H1 (cell line): ENCODE results near the gene DDX50. TPM values are rescaled to one million over a fixed set of nuclear protein-coding genes. Genes with fewer than 3 reads are reported as not detected.

Experiments
- CTCF ChIA-PET: fragments of 300-600 bp; sonication (Branson Sonifier 250); formaldehyde crosslinking; loops from one replicate; lab custom pipeline; 2021; ENCODE audit not compliant: partially characterized antibody; lab: Charles Lee
- POLR2A ChIA-PET: fragments of 300-600 bp; sonication (Branson Sonifier 250); formaldehyde crosslinking; loops from one replicate; lab custom pipeline; 2021; ENCODE audit warnings: inconsistent platforms; ENCODE audit not compliant: partially characterized antibody; lab: Charles Lee
- DNase-seq, 2 experiments: peaks; one replicate each; pipeline versions ENCODE4 v3.0.0 to v3.0.0-alpha.2; 2010 to 2022; ENCODE audit warnings: low spot score in 2 of 2, low read depth in 1 of 2, mixed read lengths in 1 of 2
- FAIRE-seq: peaks from 2 replicates; lab custom pipeline; 2011; peaks lifted over from hg19 to GRCh38; lab: Jason Lieb, UNC
- H2AFZ ChIP-seq: 2 replicates; pipeline ENCODE4 v1.8.1; 2012; ENCODE audit warnings: low read length, inconsistent platforms
- H2AK5ac ChIP-seq: 2 replicates; pipeline ENCODE4 v1.6.1; 2013; ENCODE audit warnings: low read depth, low read length
- H2BK120ac ChIP-seq: replicated peaks from 2 replicates; pipeline ENCODE3; 2013; ENCODE audit warnings: low read depth, low read length, inconsistent platforms
- H2BK12ac ChIP-seq: 2 replicates; pipeline ENCODE4 v1.6.1; 2013; ENCODE audit warnings: low read depth, low read length
- H2BK15ac ChIP-seq: 2 replicates; pipeline ENCODE4 v1.6.1; 2013; ENCODE audit warnings: low read length
- H2BK20ac ChIP-seq: 2 replicates; pipeline ENCODE4 v1.6.1; 2013; ENCODE audit warnings: low read length
- H2BK5ac ChIP-seq: 2 replicates; pipeline ENCODE4 v1.6.1; 2013; ENCODE audit warnings: low read depth, low read length
- H3K14ac ChIP-seq: 2 replicates; pipeline ENCODE4 v1.6.1; 2013; ENCODE audit warnings: inconsistent platforms; ENCODE audit not compliant: insufficient read length
- H3K18ac ChIP-seq: 2 replicates; pipeline ENCODE4 v1.6.1; 2013; ENCODE audit warnings: low read length; ENCODE audit errors: extremely low read depth
- H3K23ac ChIP-seq: 2 replicates; pipeline ENCODE4 v1.6.1; 2013; ENCODE audit warnings: inconsistent platforms; ENCODE audit not compliant: insufficient read length
- H3K23me2 ChIP-seq: 2 replicates; pipeline ENCODE4 v1.6.1; 2013; ENCODE audit warnings: low read depth, low read length
- H3K27ac ChIP-seq: 2 replicates; pipeline ENCODE4 v1.6.1; 2011; ENCODE audit warnings: low read depth, low read length, inconsistent platforms
- H3K27me3 ChIP-seq, 4 experiments: replicated peaks in 1 of 4; 1 replicate in 1 of 4; 2 replicates in 3 of 4; pipeline versions ENCODE4 v1.6.1 to v1.8.1; 2011 to 2013; ENCODE audit warnings: low read length in 3 of 4, mild to moderate bottlenecking in 3 of 4, inconsistent platforms in 2 of 4, mixed read lengths in 2 of 4, moderate library complexity in 1 of 4; ENCODE audit not compliant: control insufficient read depth in 3 of 4, insufficient read depth in 3 of 4; ENCODE audit errors: extremely low read depth in 1 of 4
- H3K36me3 ChIP-seq, 4 experiments: 2 replicates each; pipeline versions ENCODE4 v1.6.1 to v1.8.1; 2011 to 2013; ENCODE audit warnings: mild to moderate bottlenecking in 4 of 4, low read length in 3 of 4, moderate library complexity in 2 of 4, control low read depth in 1 of 4, inconsistent platforms in 1 of 4; ENCODE audit not compliant: insufficient read depth in 4 of 4, control insufficient read depth in 2 of 4
- H3K4ac ChIP-seq: replicated peaks from 2 replicates; pipeline ENCODE3; 2013; ENCODE audit warnings: low read length, low read depth, mixed read lengths, inconsistent platforms; ENCODE audit not compliant: insufficient read length
- H3K4me1 ChIP-seq, 4 experiments: replicated peaks in 1 of 4; 1 replicate in 1 of 4; 2 replicates in 3 of 4; pipeline versions ENCODE4 v1.6.1 to v1.8.1; 2011 to 2013; ENCODE audit warnings: low read length in 3 of 4, inconsistent platforms in 2 of 4, mixed read lengths in 1 of 4; ENCODE audit not compliant: insufficient read depth in 4 of 4, control insufficient read depth in 3 of 4
- H3K4me2 ChIP-seq, 2 experiments: 2 replicates each; pipeline versions ENCODE4 v1.6.1 to v1.8.1; 2011 to 2013; ENCODE audit warnings: low read depth in 2 of 2, low read length in 2 of 2, control low read depth in 1 of 2, inconsistent platforms in 1 of 2, mild to moderate bottlenecking in 1 of 2; ENCODE audit not compliant: insufficient read depth in 1 of 2
- H3K4me3 ChIP-seq, 4 experiments: fragments of 200-600, 300-600 bp in 1 of 4; sonication (generic), shearing (Covaris generic), sonication (Bioruptor Twin) in 1 of 4; 2 replicates each; pipeline versions ENCODE4 v1.5.1 to v1.8.1; 2011 to 2016; ENCODE audit warnings: low read length in 4 of 4, low read depth in 3 of 4, control low read depth in 2 of 4, inconsistent platforms in 2 of 4, mild to moderate bottlenecking in 2 of 4, mixed read lengths in 1 of 4, moderate library complexity in 1 of 4; ENCODE audit not compliant: insufficient read depth in 2 of 4; ENCODE audit errors: extremely low read depth in 1 of 4
- H3K56ac ChIP-seq: replicated peaks from 2 replicates; pipeline ENCODE3; 2013; ENCODE audit warnings: low read depth, mild to moderate bottlenecking, mixed read lengths, low read length, inconsistent platforms; ENCODE audit not compliant: insufficient read length
- H3K79me1 ChIP-seq: 2 replicates; pipeline ENCODE4 v1.6.1; 2013; ENCODE audit warnings: low read depth, low read length, control low read depth
- H3K79me2 ChIP-seq, 2 experiments: 2 replicates each; pipeline versions ENCODE4 v1.6.1 to v1.8.1; 2012 to 2013; ENCODE audit warnings: low read length in 2 of 2, mild to moderate bottlenecking in 2 of 2, inconsistent platforms in 1 of 2; ENCODE audit not compliant: insufficient read depth in 2 of 2, control insufficient read depth in 1 of 2
- H3K9ac ChIP-seq, 4 experiments: replicated peaks in 1 of 4; 1 replicate in 1 of 4; 2 replicates in 3 of 4; pipeline versions ENCODE4 v1.6.1 to v1.8.1; 2011 to 2013; ENCODE audit warnings: low read depth in 3 of 4, low read length in 3 of 4, control low read depth in 2 of 4, mild to moderate bottlenecking in 2 of 4, moderate library complexity in 2 of 4, inconsistent platforms in 1 of 4; ENCODE audit errors: extremely low read depth in 1 of 4
- H3K9me3 ChIP-seq, 2 experiments: 2 replicates each; pipeline versions ENCODE4 v1.6.1 to v1.8.1; 2012 to 2013; ENCODE audit warnings: mild to moderate bottlenecking in 2 of 2, moderate library complexity in 2 of 2, control low read depth in 1 of 2, inconsistent platforms in 1 of 2, low read depth in 1 of 2, low read length in 1 of 2, mixed read lengths in 1 of 2; ENCODE audit not compliant: insufficient read depth in 2 of 2
- H4K20me1 ChIP-seq, 2 experiments: replicated peaks in 1 of 2; 2 replicates each; pipeline versions ENCODE3 to v1.8.1; 2011 to 2013; ENCODE audit warnings: inconsistent platforms in 2 of 2, low read length in 2 of 2, mild to moderate bottlenecking in 1 of 2; ENCODE audit not compliant: insufficient read depth in 2 of 2, control insufficient read depth in 1 of 2
- H4K5ac ChIP-seq: 2 replicates; pipeline ENCODE4 v1.6.1; 2013; ENCODE audit warnings: low read length, low read depth, mixed read lengths, inconsistent platforms; ENCODE audit not compliant: insufficient read length
- H4K8ac ChIP-seq: 2 replicates; pipeline ENCODE4 v1.8.0; 2013; ENCODE audit warnings: mild to moderate bottlenecking, moderate library complexity, low read length, inconsistent platforms; ENCODE audit not compliant: insufficient read depth; ENCODE audit errors: extremely low read depth
- H4K91ac ChIP-seq: replicated peaks from 2 replicates; pipeline ENCODE3; 2013; ENCODE audit warnings: low read length, mixed read lengths, inconsistent platforms; ENCODE audit not compliant: insufficient read length
- HDAC6 ChIP-seq: IDR thresholded peaks from one replicate; pipeline ENCODE4 v1.7.1; 2012; ENCODE audit warnings: low read depth, mild to moderate bottlenecking, inconsistent platforms, low read length, moderate library complexity
- POLR2AphosphoS5 ChIP-seq: IDR thresholded peaks from 2 replicates; pipeline ENCODE4 v1.6.1; 2011; ENCODE audit warnings: low read depth, low read length
- SP4 ChIP-seq: IDR thresholded peaks from 2 replicates; pipeline ENCODE4 v1.6.1; 2012; ENCODE audit warnings: low read length, inconsistent platforms
- SUZ12 ChIP-seq: fragments of 200-600 bp; sonication (generic); IDR thresholded peaks from 2 replicates; pipeline ENCODE4 v1.6.1; 2012; ENCODE audit warnings: mild to moderate bottlenecking, inconsistent platforms, low read length, moderate library complexity, mixed read lengths
- TCF12 ChIP-seq: IDR thresholded peaks from 2 replicates; pipeline ENCODE4 v1.6.1; 2011; ENCODE audit warnings: low read depth, mild to moderate bottlenecking, low read length
- WGBS, 2 experiments: shearing (Covaris generic) in 1 of 2; methylation state at CpG; one replicate each; pipeline versions ENCODE4 v1.1.6 to v1.1.7; 2013 to 2015; ENCODE audit warnings: low lambda C conversion rate in 2 of 2, mixed read lengths in 2 of 2, inconsistent platforms in 1 of 2, low coverage in 1 of 2, missing lambda C conversion rate in 1 of 2; ENCODE audit not compliant: insufficient replicate concordance in 2 of 2, insufficient coverage in 1 of 2, insufficient read length in 1 of 2; ENCODE audit errors: extremely low coverage in 1 of 2, missing lambda C conversion rate in 1 of 2; 5-methylcytosine and 5-hydroxymethylcytosine counted together
- polyA plus RNA-seq, 7 experiments: library from polyadenylated mRNA; depleted of rRNA in 3 of 7; stranded (reverse) in 5 of 7; unstranded in 2 of 7; fragments of >200 nt in 5 of 7; fragments of 200-250 nt in 2 of 7; gene quantifications; 1 replicate in 5 of 7; 2 replicates in 1 of 7; 4 replicates in 1 of 7; pipeline versions ENCODE4 v1.2.1 to v1.2.3, GENCODE V29; 2011 to 2013; ENCODE audit warnings: missing spikeins in 2 of 7, mixed read lengths in 2 of 7
- total RNA-seq: library from RNA; stranded (reverse); fragmentation: NEBNext Ultra II Directional; extraction: Animal tissue kit (Norgen Biotek cat#: 25700); gene quantifications from 2 replicates; pipeline ENCODE4 v1.2.1, GENCODE V29; 2021

DDX50 gene
- total and polyA plus RNA-seq, 2 of the 8 experiments (the other 6 are each of a cell fraction or from before 2014, with no cell fraction given) = 20.0 to 36.5 TPM

GRCh38 chr10:68864611-68865010 lies 36.5 kb upstream of the DDX50 start:
- Histone ChIP-seq H3K79me2 (no peaks in the 10 kb centered on the region), H2BK15ac (no peak overlapping the region), H3K23ac (no peak overlapping the region), H4K91ac (no peak overlapping the region), H2BK20ac (no peak overlapping the region), H2AFZ (no peak overlapping the region), H3K4me3 (no peak overlapping the region), H3K4me2 (no peak overlapping the region), H3K23me2 (no peaks in the 10 kb centered on the region), H4K8ac (no peak overlapping the region), H3K4me1 (no peaks in the 10 kb centered on the region), H2BK5ac (no peak overlapping the region), H2BK12ac (no peak overlapping the region), H3K27ac (no peak overlapping the region), H3K56ac (no peak overlapping the region), H3K79me1 (no peaks in the 10 kb centered on the region), H2BK120ac (no peak overlapping the region), H4K5ac (no peak overlapping the region), H3K27me3 (no peaks in the 10 kb centered on the region), H3K36me3 (no peaks in the 10 kb centered on the region; a peak in 1 of 8 replicates), H3K9ac (no peak overlapping the region), H3K4ac (no peak overlapping the region), H4K20me1 (no peaks in the 10 kb centered on the region), H3K14ac (no peak overlapping the region), H2AK5ac (no peak overlapping the region), H3K9me3 (peaks cover 28 to 36% of the 10 kb centered on the region in 2 experiments), H3K18ac (no peak overlapping the region)
- POLR2A ChIA-PET = no interaction called here
- DNase-seq (no peak), FAIRE-seq (no peak)
- CTCF ChIA-PET = interaction anchor here (1.7 kb wide), 1 partner anchor 12 kb away, joined by 3 read pairs; no protein-coding TSS in a partner anchor
- WGBS, 2 experiments = 96% methylated on average over 1 of the region's 1 CpG; no CpG with 5 or more reads in 1 of the 2 experiments
- TF ChIP-seq HDAC6 = no peak
- TF ChIP-seq TCF12 = no peak
- TF ChIP-seq SUZ12 = no peak
- no peak for TF ChIP-seq POLR2AphosphoS5
- no peak for TF ChIP-seq SP4
